LNCAP (cell line): ENCODE results near the gene GRIK2.

Experiments used
- TF ChIP-seq, protein P1 (sequence below): fragments of 450-650 bp; IDR thresholded peaks from 2 replicates; pipeline ENCODE4 v1.5.1; 2017; ENCODE audit warnings: mild to moderate bottlenecking

The GRIK2 gene

DNA sequence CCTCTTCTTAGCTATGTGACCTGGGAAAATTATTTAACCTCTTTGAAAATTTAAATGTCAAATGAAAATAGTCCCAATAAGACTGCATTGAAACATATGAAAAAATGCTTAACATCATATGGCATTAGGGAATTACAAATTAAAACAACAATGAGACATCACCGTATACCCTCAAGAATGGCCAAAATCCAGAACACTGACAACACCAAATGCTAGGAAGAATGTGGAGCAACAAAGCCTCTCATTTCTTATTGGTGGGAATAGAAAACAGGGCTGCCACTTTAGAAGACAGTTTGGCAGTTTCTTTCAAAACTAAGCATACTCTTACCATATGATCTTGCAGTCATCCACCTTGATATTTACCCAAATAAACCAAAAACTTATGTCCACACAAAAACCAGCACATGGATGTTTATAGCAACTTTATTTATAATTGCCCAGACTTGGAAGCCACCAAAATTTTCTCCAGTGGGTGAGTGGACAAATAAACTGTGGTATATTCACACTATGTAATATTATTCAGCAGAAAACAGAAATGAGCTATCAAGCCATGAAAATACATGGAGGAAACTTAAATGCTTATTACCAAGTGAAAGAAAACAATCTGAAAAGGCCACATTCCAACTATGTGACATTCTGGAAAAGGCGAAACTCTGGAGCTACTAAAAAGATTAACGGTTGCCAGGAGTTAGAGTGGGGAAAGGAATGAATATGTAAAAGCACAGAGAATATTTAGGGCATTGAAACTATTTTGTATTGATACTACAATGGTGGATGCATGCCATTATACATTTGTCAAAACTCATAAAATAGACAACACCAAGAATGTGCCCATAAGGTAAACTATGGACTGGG, 459.9 kb downstream of the GRIK2 start:
- TF ChIP-seq, protein P1, sequence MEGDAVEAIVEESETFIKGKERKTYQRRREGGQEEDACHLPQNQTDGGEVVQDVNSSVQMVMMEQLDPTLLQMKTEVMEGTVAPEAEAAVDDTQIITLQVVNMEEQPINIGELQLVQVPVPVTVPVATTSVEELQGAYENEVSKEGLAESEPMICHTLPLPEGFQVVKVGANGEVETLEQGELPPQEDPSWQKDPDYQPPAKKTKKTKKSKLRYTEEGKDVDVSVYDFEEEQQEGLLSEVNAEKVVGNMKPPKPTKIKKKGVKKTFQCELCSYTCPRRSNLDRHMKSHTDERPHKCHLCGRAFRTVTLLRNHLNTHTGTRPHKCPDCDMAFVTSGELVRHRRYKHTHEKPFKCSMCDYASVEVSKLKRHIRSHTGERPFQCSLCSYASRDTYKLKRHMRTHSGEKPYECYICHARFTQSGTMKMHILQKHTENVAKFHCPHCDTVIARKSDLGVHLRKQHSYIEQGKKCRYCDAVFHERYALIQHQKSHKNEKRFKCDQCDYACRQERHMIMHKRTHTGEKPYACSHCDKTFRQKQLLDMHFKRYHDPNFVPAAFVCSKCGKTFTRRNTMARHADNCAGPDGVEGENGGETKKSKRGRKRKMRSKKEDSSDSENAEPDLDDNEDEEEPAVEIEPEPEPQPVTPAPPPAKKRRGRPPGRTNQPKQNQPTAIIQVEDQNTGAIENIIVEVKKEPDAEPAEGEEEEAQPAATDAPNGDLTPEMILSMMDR = no peak

DNA sequence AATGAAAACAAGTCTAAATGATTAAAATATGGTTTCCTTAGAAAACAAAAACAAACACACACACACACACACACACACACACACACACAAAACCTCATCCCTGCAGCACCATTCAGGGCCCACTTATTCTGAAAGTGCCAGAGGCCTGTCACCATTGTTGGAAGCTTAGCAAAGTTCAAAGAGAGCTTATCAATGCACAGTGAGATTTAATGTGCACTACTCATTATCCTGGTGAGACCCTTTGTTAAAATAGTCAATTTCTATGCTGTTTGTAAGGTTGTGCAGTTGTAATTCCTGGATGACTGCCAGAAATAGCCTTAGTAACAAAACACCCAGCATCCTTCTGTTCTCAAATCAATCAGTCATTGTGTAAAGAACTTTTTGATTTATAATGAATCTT, 482.9 kb downstream of the GRIK2 start:
- TF ChIP-seq, protein P1 = no peak

DNA sequence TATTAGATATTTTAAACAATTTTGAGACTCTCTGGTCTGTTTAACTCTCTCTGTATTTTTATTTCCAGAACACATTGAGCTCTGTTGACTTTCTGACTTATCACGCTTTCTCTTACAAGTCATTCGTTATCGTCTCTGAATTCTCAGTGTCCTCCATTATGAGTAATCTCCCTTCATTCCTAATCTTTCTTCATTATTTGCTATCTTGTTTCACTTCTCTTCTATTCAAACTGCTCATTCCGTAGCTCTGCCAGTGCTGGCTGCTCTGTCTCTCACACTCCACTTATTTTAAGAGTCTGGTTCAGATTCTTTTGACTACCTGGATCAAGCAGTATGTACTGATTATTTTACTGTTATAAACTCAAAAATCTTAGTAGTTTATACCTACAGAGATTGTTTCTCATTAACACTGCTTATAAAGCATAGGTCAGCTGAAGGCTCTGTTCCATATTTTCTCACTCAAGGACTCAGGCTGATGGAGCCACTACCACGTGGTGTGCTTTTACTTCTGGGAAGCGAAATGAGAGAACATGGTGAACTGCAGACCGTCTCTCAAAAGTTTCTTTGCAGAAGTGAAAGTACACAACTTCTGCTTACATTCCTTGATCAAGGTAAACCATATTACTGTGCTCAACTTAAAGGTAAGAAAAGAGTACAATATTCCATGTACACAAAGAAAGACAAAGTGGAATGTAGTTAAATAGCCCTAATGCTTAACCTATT, 485.2 kb downstream of the GRIK2 start:
- TF ChIP-seq, protein P1 = no peak

DNA sequence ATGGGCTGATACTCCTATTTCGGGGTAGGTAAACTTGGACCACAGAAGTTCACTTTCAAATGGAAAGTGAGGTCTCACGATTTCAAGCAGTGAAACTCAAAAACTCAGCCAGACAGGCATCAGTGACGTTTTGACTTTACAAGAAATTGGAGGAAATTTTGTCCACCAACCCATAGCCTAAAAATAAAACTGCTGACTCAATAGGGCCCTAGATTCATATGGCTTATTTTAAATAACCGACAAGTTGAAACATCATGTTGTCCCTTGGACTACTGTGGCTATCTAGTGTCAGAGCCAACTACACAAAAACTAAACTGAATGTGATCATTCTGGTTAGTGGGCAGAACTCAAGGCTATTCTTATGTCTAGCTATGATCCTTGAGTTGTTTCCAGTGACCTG, 486.3 kb downstream of the GRIK2 start:
- TF ChIP-seq, protein P1 = no peak

DNA sequence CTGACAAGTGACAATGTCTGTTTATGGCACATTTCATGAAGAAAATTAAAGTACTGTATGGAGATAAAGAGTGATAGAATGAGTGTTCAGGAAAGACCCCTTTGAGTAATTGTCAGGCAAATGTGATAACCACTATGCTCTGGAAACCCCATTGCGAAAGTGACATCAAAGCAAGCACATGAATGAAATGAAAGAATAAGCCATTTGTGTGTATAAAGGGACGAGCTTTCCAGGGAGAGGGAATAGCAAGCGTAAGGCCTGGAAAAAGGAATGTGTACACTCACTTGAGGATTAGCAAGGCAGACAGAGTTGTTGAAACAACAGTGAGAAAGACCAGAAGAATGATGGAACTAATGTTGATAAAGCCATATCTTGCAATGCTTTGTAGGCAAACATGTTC, 490.0 kb downstream of the GRIK2 start:
- TF ChIP-seq, protein P1 = no peak

DNA sequence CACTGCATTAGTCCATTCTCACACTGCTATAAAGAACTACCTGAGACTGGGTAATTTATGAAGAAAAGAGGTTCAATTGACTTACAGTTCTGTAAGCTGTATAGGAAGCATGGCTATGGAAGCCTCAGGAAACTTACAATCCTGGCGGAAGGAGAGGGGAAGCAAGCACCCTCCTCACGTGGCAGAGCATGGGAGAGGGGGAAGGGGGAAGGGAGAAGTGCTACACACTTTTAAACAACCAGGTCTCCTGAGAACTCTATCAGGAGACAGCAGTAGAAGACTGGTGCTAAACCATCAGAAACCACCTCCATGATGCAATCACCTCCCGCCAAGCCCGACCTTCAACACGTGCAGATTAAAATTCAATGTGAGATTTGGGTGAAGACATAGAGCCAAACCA, 494.0 kb downstream of the GRIK2 start:
- TF ChIP-seq, protein P1 = no peak

DNA sequence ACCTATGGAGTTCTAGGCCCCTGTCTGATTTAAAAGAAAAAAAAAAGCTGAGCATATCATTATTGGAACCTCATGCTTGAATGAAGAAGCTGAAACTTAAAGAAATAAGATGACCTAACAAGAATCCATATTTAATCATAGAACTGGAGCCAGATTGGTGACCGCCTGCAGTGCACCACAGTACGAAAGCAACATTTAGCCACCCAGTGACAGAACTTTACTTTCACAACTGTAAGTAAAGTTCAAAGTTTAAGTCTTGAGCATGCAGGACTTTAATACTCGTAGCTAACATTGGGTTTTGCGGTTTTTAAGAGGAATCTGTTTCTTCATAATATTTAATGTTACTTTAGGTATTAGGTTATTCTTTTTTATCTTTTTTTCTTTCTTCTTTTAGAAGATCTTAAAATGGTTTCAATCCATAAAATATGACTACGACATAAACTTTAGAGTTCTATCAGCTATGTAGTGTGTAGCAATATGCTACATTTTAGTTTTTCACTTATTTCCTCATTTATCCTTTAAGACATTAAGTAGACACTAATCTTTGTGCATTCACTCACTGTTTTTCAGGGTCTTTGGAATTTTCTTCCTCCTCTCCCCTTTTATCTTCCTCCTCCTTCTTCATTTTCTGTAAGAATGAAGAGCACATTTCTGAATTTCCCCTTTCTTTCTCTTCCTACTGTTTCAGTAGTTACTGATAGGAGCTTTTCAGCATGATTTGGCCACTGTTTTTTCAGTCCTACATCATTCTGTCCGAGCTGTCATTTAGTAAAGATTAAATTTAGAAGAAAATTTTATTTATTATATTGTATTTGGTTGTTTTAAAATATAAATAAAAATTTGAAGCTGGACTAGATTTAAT, 514.1 kb downstream of the GRIK2 start:
- TF ChIP-seq, protein P1 = no peak
